ENCODE data around the gene PRKCH.

PRKCH gene

GRCh38 chr14:61532763-61533162 lies 211.4 kb downstream of the PRKCH start:
- DNase-seq (ENCODE audit: low spot score) = no peak

- DNase-seq (ENCODE audit: low spot score) = no peak
These were observed 212.3 kb downstream of the PRKCH start for GRCh38 chr14:61533513-61534255.

- no peak for DNase-seq (ENCODE audit: low spot score)
These were observed 213.7 kb downstream of the PRKCH start for GRCh38 chr14:61535032-61535431.

- no peak for DNase-seq (ENCODE audit: low spot score)
These were observed 214.1 kb downstream of the PRKCH start for GRCh38 chr14:61535458-61535857.

- DNase-seq (ENCODE audit: low spot score) = no peak
These were observed 215.5 kb downstream of the PRKCH start for GRCh38 chr14:61536661-61537562.

- DNase-seq (ENCODE audit: low spot score) = no peak
These were observed 216.4 kb downstream of the PRKCH start for GRCh38 chr14:61537563-61538463.

GRCh38 chr14:61538464-61539022 lies 217.2 kb downstream of the PRKCH start:
- DNase-seq (ENCODE audit: low spot score) = no peak

GRCh38 chr14:61539631-61540030 lies 218.3 kb downstream of the PRKCH start:
- DNase-seq (ENCODE audit: low spot score) = no peak

GRCh38 chr14:61540931-61541330 lies 219.6 kb downstream of the PRKCH start:
- DNase-seq (ENCODE audit: low spot score) = no peak

- DNase-seq (ENCODE audit: low spot score) = no peak
These were observed 221.7 kb downstream of the PRKCH start for GRCh38 chr14:61542848-61543790.

GRCh38 chr14:61543946-61544345 lies 222.6 kb downstream of the PRKCH start:
- no peak for DNase-seq (ENCODE audit: low spot score)

GRCh38 chr14:61544448-61545330 lies 223.3 kb downstream of the PRKCH start:
- DNase-seq (ENCODE audit: low spot score) = no peak

- DNase-seq (ENCODE audit: low spot score) = no peak
These were observed 224.5 kb downstream of the PRKCH start for GRCh38 chr14:61545726-61546455.

GRCh38 chr14:61547186-61548069 lies 226.0 kb downstream of the PRKCH start:
- DNase-seq (ENCODE audit: low spot score) = no peak

- no peak for DNase-seq (ENCODE audit: low spot score)
These were observed 228.0 kb downstream of the PRKCH start for GRCh38 chr14:61549425-61549824.

- no peak for DNase-seq (ENCODE audit: low spot score)
These were observed 230.0 kb downstream of the PRKCH start for GRCh38 chr14:61551384-61551783.

- DNase-seq (ENCODE audit: low spot score) = no peak
These were observed 230.9 kb downstream of the PRKCH start for GRCh38 chr14:61552241-61552640.

All from left forelimb (tissue), 1 donor.